ENCODE results near the gene TVP23C.
"Not testable (repeated sequence)": the region's sequence is repeated elsewhere in the genome, so short reads cannot be mapped to it uniquely, and the experiment has no call there.

Gene TVP23C

DNA sequence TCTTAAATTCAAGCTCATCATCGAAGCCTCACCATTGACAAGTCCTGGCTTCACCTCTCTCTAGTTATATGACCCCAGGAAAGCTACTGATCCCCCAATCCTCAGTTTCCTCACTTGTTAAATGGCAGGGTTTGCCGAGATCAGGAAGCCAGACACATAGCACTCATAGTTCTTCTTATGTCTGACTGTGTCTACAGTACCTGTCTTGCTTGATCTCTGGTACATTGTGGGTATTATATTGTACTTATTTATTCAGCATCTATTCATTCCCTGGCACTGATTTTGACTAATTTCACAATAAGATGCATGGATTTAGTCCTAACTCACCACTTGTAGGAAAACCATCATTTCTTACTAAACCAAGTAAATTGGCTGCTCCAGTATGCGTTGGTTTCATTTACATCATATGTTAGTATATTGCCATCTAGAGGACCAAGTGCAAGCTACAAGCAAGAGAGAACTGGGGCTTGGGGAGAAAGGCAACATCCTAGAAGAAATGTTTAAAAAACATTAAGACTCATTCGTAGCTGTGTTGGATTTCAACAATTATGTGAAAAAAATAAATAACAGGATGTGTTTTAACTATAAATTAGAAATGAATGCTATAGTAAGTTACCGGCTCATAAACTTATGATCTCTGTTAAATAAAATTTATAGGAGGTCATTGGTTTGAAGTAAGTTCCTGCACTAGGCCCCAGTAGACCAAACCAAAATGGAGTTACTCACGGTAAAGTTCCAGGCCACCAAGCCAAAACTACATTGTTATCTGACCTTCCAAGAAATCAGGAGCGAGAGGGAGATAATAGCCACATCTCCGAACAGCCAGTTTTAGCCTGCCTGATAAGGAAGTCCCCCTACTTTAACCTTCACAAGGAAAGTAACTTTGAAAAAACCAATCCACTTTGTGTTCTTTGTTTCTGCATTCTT is 36.7 kb downstream of the TVP23C start:
- DNase-seq, result peak; percentile 65

DNA sequence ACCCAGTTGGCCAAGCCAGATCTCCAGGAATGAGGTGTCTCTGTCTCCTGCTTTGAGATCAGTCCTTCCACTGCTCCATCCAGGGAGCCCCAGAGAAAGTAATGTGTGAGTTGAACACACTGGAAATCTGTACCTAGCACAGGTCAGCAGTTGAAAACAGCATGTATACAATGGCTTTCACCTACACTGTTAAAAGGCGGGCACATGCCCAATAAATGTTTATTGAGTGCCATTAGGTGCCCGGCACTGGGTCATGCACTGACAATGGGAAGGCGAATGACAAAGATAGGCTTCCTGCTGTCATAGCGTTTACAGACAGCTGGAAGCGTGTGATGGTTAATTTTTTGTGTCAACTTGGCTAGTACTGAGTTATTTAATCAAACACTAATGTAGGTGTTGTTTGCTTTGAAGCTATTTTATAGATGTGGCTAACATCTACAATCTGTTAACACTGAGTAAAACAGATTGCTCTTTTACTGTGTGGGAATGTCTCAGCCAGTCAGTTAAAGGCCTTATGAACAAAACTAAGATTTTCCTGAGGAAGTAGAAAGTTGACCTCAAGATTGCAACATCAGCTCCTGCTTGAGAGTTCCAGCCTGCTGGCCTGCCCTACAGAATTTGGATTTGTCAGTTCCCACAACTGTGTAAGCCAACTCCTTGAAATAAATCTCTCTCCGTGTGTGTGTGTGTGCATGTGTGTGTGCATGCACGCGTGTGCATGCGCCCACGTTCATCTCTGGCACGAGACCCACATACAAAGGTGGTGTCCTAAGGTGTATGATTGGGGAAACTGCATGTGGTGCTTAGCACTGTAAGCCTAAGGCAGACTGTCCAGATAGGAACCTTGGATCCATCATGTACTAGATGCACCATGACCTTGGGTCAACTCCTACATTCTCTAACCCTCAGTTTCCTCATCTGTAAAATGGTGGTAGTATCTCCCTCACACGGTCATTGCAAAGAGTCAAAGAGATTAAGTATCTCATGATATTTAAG is 38.0 kb downstream of the TVP23C start:
- peak; percentile 33 for DNase-seq

DNA sequence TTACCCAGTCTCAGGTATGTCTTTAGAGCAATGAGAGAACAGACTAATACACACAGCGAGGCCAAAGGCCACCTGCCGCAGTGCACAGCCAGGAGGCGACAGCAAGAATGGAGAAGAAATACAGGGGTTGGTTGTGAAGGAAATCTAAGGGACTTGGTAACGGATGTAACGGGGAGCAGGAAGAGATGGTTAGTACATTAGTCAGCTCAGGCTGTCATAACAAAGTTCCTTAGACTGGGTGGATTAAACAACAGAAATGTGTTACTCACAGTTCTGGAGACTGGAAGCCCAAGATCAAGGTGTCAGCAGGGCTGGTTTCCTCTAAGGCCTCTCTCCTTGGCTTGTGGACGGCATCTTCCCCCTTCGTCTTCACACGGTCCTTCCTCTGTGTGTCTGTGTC is 47.1 kb downstream of the TVP23C start:
- DNase-seq, result no peak

DNA sequence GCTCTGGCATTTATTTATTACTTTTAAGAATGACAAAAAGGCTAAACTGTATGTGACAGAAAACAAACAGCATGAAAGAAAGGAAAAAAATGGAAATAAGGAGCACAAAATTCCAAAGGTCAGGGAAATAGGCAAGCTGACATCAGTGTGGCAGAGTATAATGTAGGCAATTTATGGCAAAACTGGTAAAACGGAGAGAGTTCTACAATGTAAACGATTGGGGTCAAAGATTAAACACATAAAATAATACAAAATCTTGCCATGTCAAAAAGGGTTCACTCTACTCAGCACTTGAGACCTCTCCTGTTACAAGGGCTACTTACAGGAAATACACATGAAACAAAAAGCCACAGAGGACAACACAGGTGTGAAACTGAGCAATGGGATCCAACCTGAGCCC is 48.8 kb downstream of the TVP23C start:
- no peak for DNase-seq

DNA sequence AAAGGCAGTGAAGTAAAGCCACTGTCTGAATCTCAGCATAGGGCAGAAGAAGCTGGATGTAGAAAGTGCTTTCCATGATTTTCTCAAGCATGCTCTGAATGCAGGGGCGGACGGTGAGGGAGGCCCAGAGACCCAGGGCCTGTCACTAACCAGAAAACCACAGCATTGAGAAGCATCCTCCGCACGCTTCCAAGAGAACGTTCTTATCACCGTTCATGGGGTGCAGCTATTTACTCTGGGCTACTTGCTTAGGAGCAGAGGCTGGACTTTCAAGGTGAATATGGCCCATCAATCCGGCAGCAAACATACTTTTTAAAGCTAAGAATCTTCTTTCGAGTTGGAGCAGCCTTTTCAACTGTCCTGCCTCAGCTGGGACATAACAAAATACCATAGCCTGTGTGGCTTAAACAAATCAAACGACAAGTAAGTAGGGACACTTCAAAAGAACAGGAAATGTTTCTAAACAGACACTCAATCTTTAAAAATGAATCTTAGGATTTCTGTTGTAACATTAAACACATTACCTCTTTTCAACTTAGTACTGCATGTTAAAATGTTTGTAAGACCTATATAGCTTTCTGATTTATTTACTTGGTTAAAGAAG is 49.3 kb downstream of the TVP23C start:
- no peak for DNase-seq

DNA sequence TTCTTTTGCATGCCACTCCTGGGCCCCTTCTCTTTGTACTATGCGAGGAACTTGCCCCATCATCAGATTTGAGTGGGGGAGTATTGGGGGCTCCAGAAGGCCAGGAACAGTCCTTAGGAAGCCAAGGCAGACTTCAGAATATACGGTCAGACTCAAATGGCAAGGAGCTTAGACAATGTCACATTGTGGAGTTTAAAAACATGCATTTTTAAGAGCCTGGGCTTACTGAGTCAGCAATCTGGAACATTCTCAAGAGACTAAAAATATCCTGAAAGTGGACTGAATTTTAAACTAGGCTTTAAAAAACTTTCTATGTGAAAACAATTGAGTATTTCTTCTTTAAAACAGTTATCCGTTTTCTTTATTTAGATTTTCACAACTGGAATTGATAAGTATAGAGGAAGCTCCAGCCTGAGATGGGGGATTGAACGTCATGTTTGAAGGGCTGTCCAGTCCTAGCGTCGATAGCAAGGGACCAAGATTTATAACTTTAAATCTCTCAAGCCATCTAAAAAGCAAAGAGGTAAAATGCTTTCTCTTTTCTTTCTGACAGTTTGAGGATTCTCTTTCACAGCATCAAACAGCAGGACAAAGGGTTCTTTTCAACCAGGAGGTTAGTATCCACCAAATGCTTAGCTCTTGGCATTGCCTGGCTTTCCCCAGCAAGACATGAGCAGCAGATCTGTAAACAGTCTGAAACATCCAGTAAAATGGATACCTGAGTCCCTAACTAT is 50.1 kb downstream of the TVP23C start:
- no peak for DNase-seq

DNA sequence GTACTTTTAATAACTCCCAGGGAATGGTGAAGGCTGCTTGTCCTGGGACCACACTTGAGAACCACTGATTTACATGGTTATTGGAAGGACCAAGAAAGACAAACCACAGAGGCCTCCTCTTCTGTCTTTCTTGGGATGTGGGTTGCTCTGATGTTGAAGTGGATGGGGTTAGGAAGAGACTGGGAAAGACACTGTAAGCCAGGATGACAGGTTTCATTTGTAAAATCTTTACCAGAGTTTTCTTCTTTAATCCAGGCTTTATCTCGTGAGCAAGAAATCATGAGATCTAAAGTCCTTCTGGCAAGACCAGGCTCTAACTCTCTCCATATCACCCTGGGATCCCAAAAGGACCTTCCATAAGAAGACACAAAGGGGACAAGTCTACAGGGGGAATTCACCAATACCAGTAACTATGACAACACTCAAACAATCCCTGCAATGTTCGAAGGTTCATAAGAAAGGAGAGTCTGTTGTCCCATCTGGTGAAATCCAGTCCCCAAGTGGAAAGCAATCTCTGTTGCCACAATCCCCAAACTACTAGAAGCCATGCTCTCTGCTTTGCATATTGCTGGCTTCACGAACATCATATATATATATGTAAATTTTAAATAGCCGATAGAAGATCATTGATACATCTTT is 51.1 kb downstream of the TVP23C start:
- DNase-seq, result no peak

DNA sequence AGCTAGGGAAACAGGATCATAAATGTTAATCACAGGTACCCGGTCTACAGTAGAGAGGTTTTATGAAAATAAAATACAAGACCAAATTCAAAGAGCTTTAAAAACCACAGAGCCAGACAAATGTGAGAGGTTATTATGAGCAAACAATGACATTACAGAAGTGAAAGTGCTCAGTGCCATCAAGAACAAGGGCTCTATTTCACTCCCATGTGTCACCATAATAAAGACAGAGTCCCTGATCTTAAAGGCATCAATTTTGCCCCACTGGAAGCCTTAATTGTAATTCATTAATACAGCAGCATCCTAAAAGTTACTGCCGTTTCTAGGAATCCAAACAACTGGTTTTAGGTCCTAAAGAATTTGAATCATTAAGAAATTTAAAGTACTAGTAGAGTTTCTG is 52.1 kb downstream of the TVP23C start:
- no peak for DNase-seq

DNA sequence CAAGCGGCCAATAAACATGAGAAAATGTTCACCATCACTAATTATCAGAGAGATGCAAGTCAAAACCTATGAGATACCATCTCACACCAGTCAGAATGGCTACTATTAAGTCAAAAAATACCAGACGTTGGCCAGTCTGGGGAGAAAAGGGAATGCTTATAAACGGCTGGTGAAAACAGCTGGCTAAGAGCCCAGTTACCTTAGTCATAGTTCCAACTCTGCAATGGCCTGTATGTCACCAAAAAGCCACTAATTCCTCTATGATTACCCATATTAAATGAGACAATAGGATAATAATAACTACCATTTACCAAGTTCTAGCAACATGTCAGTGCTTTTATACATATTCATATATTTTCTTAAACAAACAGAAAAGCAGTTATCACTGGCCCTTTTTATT is 52.9 kb downstream of the TVP23C start:
- DNase-seq, result no peak

DNA sequence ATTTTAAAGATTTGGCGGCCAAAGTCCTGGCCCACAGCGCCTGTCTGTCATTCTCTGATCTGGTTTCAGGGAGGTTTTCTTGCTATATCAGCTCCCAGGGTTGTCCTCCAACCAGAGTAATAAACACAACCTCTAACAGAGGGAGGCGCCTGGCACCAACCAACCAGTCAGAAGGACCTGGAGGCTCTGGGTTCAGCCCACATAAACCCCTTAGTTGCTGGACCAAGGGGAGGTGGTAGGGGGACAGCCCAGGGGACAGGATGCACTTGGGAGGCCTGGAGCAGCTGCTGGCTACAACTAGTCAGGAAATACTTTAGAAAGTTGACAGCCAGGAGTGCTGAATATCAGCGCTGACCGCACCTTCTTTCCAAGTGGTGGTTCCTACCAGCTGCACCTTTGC is 54.2 kb downstream of the TVP23C start:
- no peak for DNase-seq

DNA sequence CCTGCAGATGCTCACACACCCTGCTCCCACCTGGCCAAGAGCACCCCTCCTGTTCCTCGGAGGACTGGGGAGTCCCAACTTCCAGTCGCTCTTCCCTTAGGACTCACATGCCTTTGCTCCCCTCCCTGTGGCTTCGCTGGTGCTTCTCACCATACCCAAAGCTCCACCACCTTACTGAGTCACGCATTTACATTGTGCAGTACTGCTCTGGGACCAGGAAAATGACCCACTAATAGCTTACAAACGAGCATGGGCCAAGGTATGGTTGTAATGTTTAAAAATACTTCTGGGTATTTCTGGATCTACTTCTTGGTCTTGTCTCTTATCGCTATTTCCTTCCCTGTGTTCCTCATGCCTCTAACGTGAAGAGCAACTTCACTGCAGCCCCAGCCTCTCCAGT is 54.8 kb downstream of the TVP23C start:
- DNase-seq, result no peak

DNA sequence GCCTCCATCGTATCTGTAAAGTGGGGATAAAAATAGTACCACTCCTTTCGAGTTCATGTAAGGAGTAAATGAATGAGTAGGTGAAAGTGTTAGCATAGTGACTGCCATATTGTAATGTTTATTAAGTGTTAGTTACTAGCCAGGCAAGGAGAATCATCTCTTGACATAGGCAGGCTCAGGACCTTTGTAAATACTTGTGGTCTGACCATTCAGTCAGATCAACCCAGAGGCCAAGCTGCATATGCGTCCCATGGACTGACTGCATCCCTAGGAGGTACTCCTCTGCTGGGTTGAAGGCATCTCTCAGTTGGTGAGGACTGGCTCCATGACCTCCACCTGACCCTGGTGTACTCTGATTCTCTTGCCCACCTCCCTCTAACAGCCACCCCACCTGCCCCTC is 55.4 kb downstream of the TVP23C start:
- no peak for DNase-seq

DNA sequence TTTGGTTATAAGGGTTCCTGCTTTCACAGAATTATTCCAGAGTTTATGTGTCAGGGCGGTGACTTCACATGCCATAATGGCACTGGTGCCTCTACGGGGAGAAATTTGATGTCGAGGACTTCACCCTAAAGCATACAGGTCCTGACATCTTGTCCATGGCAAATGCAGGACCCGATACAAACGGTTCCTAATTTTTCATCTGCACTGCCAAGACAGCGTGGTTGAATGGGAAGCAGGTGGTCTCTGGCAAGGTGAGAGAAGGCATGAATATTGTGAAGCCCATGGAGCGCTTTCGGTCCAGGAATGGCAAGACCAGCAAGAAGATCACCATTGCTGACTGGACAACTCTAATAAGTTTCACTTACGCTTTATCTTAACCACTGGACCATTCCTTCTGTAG is 56.3 kb downstream of the TVP23C start:
- DNase-seq, result no peak

DNA sequence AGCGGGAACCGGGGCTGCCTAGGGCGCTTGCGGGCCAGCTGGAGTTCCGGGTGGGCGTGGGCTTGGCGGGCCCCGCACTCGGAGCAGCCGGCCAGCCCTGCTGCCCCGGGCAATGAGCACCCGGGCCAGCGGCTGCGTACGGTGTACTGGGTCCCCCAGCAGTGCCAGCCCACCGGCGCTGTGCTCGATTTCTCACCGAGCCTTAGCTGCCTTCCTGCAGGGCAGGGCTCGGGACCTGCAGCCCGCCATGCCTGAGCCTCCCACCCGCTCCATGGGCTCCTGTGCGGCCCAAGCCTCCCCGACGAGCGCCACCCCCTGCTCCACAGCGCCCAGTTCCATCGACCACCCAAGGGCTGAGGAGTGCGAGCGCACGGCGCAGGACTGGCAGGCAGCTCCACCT is 57.6 kb downstream of the TVP23C start:
- not testable (repeated sequence) for DNase-seq

DNA sequence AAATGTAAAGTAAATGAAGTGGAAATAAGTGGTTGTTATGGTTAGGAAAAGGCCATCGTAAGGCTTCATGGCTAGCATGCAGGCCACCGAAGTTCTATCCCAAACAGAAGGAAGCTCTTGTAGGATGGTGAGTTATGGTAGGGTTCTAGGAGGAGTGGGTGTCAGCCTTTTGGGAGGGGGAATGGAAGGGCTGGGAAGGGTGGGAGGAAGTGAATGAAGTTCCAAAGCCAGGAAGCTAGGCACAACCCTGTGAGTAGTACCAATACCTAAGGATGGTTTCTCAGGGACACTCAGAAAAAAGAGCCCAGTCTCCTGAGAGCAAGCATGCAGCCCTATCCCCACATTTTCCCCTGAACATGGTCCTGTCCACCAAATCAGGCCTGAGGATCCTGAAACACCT is 59.6 kb downstream of the TVP23C start:
- no peak for DNase-seq

DNA sequence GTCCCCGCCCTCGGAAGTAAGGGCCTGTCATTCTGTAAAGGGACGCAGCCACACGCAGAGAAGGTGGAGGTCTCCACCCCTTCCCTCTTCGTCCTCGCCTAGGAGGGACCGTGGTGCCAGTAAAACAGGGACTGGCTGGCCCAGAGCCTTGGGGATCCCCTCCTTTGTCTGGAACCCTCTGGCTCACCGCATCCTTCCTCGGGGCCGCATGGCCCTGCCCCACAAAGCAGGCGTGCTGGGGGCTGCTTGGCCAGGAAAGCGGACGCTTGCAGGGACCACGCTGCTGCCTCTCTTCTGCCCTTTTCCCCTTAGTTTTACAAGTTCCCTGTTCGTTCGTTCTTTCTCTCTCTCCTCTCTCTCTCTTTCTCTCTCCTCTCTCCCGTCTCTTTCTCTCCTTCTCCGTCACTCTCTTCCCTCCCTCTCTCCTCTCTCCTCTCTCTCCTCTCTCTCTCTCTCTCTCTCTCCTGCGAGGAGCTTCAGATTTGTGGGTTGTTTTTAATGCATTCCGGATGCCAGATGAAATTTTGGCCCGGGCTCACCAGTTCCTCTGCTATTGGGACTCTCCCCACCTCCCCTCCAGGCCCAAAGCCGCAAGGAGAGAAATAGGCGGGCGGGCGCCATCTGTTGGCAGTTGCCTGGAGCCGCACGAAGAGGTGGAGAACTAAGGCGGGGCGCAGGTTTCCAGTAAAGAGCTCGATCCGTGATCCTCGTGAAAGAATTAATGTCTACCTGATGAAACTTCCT is 60.7 kb downstream of the TVP23C start:
- peak; percentile 67 for DNase-seq

DNA sequence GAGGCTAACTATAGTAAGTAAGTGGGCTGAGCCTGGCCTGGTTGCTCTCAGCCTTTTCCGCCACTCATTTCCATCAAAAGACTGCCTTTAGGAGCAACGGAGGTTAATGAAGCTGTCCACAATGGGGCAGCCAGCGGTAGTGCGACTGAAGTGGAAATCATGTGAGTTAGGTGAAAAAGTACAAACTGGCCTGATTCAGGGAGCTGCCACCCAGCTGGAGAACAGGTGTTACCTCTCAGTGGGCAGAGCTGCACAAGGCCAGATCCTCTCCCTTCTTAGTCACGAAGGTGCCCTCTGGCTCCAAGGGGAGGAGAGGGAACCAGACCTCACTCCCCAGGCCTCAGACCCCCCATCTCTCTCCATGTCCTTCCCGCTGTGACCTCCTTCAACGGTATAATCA is 61.5 kb downstream of the TVP23C start:
- no peak for DNase-seq

DNA sequence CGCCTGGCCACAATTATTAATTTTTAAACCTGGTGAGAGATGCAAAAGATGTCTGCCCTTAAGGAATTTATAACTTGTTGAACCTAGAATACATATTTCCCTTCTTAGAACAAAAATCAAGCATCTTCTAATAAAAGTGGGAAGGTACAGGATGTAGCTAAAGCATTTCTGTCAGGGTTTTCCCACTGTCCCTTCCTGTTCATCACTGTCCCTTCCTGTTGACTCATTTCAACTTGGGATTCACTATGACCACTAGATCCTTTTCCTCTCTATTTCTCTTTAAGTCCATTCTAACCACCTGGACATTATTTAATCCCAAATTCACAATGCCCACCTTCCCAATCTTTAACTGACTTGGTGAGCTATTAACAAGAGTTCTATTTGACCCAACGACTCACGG is 62.0 kb downstream of the TVP23C start:
- DNase-seq, result no peak

DNA sequence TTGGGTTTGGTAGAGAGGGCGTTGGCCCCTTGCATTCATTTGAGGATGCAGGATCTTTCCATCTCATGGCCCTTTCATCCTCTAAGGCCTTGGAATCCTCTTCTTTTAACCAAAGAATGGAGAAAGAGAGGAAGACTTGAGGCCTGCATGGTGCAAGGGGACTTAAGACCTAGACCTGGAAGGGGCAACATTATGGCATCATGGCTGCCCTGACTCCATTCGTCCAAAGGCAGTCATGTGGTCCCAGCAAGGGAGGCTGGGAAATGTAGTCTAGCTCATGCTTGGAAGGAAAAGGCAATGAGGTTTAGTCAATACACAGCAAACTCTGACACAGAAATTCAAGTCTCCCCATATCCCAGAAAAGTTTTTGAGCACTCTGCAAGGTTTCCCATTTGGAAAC is 65.2 kb downstream of the TVP23C start:
- DNase-seq, result peak; percentile 44

DNA sequence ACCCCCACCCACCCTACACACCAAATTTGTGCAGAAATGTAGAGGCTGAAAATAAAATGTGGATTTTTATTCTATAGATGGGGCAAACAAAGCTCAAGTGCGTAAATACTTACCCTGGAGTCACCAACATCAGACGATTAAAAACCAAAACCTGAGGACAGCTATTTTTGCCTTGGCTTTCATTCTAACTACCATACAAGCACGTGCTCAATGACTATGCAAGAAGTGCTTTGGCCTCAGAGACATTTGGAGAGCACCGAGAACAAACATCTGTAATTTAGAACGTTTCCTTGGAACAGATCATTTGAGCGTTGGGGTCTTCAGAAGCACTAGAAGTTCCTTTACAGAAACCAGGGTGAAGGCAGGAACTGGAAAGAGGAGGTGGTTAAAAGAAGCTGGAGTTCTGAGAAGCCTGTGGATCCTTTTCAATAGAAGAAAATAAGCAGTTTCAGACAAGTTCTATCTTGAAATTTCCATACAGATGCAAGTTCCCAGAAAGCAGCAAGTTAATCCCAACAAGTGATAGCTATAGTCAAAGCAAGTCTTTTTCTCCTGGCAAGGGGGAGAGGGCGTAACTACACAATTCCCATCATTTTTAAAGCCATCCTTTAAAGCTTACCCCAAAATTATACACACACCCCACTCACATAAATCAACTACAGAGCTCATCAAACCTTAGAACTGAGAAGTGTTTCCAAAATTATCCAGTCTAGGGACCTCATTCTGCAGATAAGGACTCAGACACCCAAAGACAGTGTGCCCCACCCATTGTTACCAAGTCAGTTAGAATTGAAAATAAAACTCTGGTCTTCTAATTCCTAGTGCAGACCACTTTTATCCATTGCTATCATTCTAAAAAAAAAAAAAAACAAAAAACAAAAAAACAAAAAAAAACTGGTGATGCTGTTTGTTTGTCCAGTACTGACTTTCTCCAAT is 66.3 kb downstream of the TVP23C start:
- no peak for DNase-seq
